ENCODE measurements around the gene THRSP. TPM values are rescaled to one million over a fixed set of nuclear protein-coding genes. Genes with fewer than 3 reads are reported as not detected.

THRSP gene
- total RNA-seq, 1 experiment from 2014 or later = 0.25 TPM

DNA sequence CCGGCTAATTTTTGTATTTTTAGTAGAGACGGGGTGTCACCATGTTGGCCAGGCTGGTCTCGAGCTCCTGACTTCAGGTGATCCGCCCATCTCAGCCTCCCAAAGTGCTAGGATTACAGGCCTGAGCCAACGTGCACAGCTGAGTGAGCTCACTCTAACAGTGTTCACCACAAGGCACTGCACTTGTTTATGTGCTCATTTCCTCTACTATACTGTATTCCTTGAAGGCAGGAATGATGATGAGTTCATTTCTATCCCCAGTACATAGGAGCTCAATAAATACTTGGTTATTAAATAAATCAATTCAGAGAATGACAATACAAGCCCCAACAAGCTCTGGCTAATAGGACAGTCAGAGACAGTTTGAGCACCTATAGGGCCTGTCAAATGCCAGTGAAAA, 46.7 kb downstream of the THRSP start:
- H3K27me3 Mint-ChIP-seq (ENCODE audit: insufficient read depth, unreplicated experiment) = no peaks in the 10 kb centered on the region
- ChIA-PET CTCF (no interaction called here), POLR2A (interaction anchor here (1.1 kb wide), 1 partner anchor 29 kb away, joined by 9 read pairs; the partner anchor contains the start of gene ALG8)
- peaks cover 6% of the 10 kb centered on the region for H3K4me1 Mint-ChIP-seq (ENCODE audit: low read depth, unreplicated experiment)
- Histone ChIP-seq H3K36me3 (ENCODE audit: control insufficient read depth, insufficient read depth, low read length) (no peaks in the 10 kb centered on the region; the same call in 1 of the 2 replicates), H3K9me3 (no peaks in the 10 kb centered on the region), H3K4me1 (no peaks in the 10 kb centered on the region), H3K27me3 (replicated peaks; ENCODE audit: control insufficient read depth, insufficient read depth, low read length) (no peaks in the 10 kb centered on the region), H3K4me3 (ENCODE audit: low read depth, low read length) (no peak overlapping the region)
- H3K27ac Mint-ChIP-seq (ENCODE audit: unreplicated experiment) = no peak overlapping the region
- H3K4me3 Mint-ChIP-seq (ENCODE audit: unreplicated experiment) = no peak overlapping the region
- peaks cover 46% of the 10 kb centered on the region for H3K36me3 Mint-ChIP-seq (ENCODE audit: insufficient read depth, unreplicated experiment)
- intact Hi-C loops (cut with micrococcal nuclease; ENCODE audit: unreplicated experiment) = loop anchor here (10.0 kb wide), 1 partner anchor 216 kb away; no protein-coding TSS in a partner anchor
- H3K9me3 Mint-ChIP-seq (ENCODE audit: unreplicated experiment) = no peaks in the 10 kb centered on the region
- TF ChIP-seq, protein P1, sequence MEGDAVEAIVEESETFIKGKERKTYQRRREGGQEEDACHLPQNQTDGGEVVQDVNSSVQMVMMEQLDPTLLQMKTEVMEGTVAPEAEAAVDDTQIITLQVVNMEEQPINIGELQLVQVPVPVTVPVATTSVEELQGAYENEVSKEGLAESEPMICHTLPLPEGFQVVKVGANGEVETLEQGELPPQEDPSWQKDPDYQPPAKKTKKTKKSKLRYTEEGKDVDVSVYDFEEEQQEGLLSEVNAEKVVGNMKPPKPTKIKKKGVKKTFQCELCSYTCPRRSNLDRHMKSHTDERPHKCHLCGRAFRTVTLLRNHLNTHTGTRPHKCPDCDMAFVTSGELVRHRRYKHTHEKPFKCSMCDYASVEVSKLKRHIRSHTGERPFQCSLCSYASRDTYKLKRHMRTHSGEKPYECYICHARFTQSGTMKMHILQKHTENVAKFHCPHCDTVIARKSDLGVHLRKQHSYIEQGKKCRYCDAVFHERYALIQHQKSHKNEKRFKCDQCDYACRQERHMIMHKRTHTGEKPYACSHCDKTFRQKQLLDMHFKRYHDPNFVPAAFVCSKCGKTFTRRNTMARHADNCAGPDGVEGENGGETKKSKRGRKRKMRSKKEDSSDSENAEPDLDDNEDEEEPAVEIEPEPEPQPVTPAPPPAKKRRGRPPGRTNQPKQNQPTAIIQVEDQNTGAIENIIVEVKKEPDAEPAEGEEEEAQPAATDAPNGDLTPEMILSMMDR (IDR thresholded peaks at IDR 0.05; ENCODE audit: insufficient read depth in 1 of 2, low read depth in 1 of 2, low read length in 1 of 2, severe bottlenecking in 1 of 2, unreplicated experiment in 1 of 2) = no peak
- DNase-seq = no peak
- no TSS peak for BruUV-seq (replicated peaks)

DNA sequence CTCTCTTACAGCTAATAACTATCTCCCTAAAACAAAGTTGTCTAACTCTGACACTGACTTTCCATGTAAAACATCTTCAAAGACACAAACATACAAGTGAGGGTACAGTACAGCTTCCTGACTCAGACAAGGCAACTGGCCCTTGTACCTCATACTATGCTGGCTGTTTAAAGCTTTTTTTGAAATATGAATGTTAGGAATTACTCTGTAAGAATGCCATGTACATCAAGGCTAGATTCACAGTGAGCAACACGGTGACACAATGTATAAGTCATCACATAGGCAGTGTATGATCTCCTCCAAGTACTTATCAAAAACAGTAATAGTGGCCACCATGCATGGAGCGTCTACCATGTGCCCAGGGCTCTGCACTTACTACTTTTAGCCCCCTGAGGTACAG, 47.2 kb downstream of the THRSP start:
- Mint-ChIP-seq H3K27me3 (ENCODE audit: insufficient read depth, unreplicated experiment) (no peaks in the 10 kb centered on the region), H3K9me3 (ENCODE audit: unreplicated experiment) (no peaks in the 10 kb centered on the region), H3K36me3 (ENCODE audit: insufficient read depth, unreplicated experiment) (peaks cover 44% of the 10 kb centered on the region), H3K4me3 (ENCODE audit: unreplicated experiment) (no peak overlapping the region), H3K27ac (ENCODE audit: unreplicated experiment) (no peak overlapping the region), H3K4me1 (ENCODE audit: low read depth, unreplicated experiment) (peaks cover 6% of the 10 kb centered on the region)
- Histone ChIP-seq H3K4me3 (ENCODE audit: low read depth, low read length) (no peak overlapping the region), H3K4me1 (no peaks in the 10 kb centered on the region), H3K36me3 (ENCODE audit: control insufficient read depth, insufficient read depth, low read length) (peaks cover 1% of the 10 kb centered on the region; the same call in 1 of the 2 replicates), H3K27me3 (replicated peaks; ENCODE audit: control insufficient read depth, insufficient read depth, low read length) (no peaks in the 10 kb centered on the region), H3K9me3 (no peaks in the 10 kb centered on the region)
- CTCF ChIA-PET = no interaction called here
- intact Hi-C loops (cut with micrococcal nuclease; ENCODE audit: unreplicated experiment) = loop anchor here (10.0 kb wide), 1 partner anchor 216 kb away; no protein-coding TSS in a partner anchor
- POLR2A ChIA-PET = no interaction called here
- no TSS peak for BruUV-seq (replicated peaks)
- TF ChIP-seq, protein P1 (IDR thresholded peaks at IDR 0.05; ENCODE audit: insufficient read depth in 1 of 2, low read depth in 1 of 2, low read length in 1 of 2, severe bottlenecking in 1 of 2, unreplicated experiment in 1 of 2) = no peak
- no peak for DNase-seq

DNA sequence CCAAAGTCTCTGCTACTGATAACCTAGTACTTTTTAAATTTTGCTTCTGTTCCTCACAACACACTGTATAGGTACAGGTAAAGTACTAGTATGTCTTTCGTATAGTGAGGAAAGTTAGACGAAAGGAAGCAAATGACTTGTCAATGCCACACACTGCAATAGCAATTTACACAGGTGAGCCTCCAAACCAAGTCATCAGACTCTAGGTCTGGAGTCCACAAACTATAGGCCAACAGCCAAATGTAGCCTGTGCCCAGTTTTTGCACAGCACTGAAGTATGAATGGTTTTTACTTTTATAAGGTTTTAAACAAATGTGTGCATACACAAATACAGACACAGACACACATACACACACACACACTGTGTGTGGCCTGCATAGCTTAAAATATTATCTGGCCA, 47.6 kb downstream of the THRSP start:
- H3K4me3 ChIP-seq (ENCODE audit: low read depth, low read length) = no peak overlapping the region
- no peak for DNase-seq
- H3K4me1 ChIP-seq = no peaks in the 10 kb centered on the region
- TF ChIP-seq, protein P1 (IDR thresholded peaks at IDR 0.05; ENCODE audit: insufficient read depth in 1 of 2, low read depth in 1 of 2, low read length in 1 of 2, severe bottlenecking in 1 of 2, unreplicated experiment in 1 of 2) = no peak
- Mint-ChIP-seq H3K27me3 (ENCODE audit: insufficient read depth, unreplicated experiment) (no peaks in the 10 kb centered on the region), H3K4me1 (ENCODE audit: low read depth, unreplicated experiment) (peaks cover 6% of the 10 kb centered on the region), H3K36me3 (ENCODE audit: insufficient read depth, unreplicated experiment) (peaks cover 40% of the 10 kb centered on the region), H3K4me3 (ENCODE audit: unreplicated experiment) (no peak overlapping the region), H3K27ac (ENCODE audit: unreplicated experiment) (no peak overlapping the region), H3K9me3 (ENCODE audit: unreplicated experiment) (no peaks in the 10 kb centered on the region)
- H3K9me3 ChIP-seq = no peaks in the 10 kb centered on the region
- ChIA-PET CTCF (no interaction called here), POLR2A (no interaction called here)
- no TSS peak for BruUV-seq (replicated peaks)
- intact Hi-C loops (cut with micrococcal nuclease; ENCODE audit: unreplicated experiment) = loop anchor here (10.0 kb wide), 1 partner anchor 216 kb away; no protein-coding TSS in a partner anchor
- peaks cover 1% of the 10 kb centered on the region; the same call in 1 of the 2 replicates for H3K36me3 ChIP-seq (ENCODE audit: control insufficient read depth, insufficient read depth, low read length)
- H3K27me3 ChIP-seq (replicated peaks; ENCODE audit: control insufficient read depth, insufficient read depth, low read length) = no peaks in the 10 kb centered on the region
